ENCODE results near the gene S100A5.

S100A5 gene

DNA sequence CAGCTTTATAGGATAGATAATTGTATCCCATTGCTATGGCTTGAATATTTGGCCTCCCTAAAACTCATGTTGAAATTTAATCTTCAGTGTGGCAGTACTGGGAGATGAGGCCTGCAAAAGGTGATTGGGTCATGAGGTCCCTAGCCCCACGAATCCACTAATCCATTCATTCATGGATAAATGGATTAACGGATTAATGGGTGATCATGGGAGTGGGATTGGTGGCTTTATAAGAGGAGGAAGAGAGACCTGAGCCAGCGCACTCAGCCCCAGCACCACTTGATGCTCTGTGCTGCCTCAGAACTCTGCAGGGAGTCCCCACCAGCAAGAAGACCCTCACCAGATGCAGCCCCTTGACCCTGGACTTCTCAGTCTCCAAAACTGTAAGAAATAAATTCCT is 37.0 kb downstream of the S100A5 start:
- no peak for DNase-seq

DNA sequence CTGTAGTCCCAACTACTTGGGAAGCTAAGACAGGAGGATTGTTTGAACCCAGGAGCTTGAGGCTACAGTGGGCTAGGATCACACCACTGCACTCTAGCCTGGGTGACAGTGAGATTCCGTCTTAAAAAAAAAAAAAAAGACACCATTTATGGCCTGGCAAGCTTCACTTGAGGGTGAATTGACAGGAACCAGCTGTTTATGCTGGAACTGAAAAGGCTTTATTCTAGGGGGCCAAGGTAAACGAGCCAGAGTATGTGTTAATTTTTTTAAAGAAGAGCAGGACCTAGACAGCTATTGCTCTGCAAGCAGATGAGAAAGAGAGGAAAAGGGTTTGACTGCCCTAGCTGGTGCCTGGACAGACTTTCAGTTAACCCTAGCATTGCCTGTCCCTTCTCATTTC is 42.0 kb downstream of the S100A5 start:
- DNase-seq = no peak

DNA sequence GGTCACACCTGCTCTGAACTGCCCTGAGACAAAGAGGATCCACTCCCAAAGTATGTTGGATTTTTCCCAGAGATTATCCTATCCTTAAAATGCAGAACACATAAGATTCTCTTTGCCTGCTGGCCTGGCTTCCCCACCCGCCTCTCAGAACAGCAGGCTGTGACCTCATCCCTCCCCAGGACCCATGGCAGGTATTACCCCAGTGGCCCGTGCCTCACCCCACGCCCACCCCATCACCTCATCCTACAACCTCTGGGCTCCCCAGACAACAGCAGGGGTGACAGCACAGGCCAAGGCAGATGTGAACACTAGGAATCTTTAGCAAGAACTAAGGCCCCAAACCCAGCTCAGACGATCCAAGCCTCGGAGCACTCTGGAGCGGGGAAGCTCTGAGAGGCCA is 45.2 kb downstream of the S100A5 start:
- no peak for DNase-seq

DNA sequence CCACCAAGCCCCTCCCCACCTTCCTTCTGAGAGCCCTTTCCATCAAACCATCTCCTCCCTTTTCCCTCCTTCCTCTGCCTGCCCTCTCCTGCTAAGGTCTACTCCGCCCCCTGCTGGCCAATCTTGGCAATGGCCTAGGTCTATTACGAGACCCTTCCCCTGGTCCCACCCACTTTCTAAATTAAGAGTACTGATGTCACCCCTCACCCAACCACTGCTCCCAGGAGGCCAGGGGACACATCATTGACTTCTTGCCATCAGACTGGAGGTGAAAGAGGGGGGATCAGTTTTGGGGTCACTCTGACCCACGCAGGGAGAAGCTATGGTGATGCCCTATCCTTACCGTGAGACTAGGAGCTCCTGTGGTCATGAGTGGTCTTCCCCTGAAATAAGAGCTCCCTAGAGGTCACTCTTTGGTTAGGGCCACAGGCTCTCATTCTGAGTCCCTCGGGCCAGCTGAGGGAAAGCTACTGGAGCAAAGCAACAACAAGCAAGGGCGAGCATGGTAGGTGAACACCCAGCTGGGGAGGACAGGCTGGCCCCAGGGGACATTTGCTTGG is 45.7 kb downstream of the S100A5 start:
- peak; percentile 85 for DNase-seq

DNA sequence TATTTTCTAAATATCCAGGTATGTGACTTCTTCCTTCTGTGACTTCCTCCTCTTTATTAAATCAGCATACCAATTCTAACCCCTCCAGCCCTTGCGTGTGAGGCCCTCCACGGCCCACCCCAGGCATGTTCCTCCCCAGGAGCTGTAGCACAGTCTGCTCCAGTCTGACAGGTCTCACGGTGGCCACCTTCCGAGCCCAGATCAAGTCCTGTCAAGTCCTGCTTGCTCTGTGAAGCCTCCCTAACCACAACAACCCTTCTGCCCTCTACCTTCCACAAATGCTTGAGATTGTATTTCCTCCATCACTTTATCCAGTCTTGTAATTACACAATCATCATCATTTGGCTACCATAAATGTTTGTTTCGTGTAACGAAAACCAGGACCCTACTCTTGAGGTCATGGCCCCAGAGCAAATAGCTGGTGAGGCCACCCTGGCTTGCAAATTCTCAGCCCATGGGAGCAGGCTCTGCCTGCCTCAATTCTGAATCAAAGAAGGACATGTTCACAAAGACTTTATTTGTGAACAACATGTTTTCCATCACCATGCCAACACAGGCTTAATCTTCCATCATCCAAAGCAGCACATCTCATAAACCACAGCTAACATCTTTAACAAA is 47.3 kb downstream of the S100A5 start:
- no peak for DNase-seq

DNA sequence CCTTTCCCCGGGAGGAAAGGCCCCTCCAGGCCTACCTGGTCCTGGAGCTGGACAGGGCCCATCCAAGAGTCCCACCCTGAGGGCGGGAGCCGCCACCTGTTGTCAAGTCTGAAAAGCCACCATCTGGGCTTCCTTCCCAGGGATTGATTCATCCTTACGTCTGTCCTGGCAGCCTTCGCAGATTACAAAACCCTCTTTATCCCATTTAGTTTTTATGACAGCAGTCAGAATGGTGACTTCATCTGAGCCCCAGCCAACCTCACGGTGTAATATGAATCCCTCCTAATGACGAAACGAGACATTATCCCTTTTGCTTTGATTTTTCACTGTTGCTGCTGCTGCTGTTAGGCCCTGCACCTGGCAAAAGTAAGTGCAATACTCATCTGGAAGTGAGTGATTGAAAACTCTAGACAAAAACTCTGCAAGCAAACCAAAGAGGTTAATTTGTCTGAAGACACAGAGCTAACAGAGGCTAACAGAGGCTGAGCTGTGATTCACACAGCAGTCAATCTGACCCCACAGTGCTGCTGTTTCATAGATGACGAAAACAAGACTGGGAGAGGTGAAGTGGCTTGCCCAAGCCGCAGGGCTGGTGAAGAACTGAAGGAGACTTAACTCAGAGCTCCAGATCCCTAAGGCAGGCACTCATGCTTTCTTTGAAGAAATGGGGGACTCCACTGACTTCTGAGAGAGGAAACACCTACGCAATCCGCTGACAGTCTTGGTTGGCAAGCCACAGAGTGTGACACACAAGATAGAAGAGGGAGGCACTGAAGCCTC is 50.3 kb downstream of the S100A5 start:
- peak; percentile 88 for DNase-seq

DNA sequence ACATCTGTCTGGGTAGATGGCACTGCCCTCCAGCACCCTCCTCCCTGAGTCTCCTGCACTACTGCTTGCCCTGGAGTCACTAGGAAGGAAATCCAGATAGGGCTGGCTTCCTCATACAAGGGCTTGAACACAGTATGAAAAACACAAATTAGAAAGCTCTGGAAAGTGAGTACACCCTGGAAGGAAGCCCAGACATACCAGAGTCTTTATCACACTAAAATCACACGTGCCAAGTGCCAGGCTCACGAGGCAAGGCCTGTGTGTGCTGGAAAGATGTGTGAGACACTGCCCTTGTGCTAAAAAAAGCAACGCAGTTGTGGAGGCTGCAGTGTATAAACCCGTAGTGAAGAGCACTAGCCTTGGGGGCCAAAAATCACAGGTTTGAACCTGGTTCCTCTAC is 52.0 kb downstream of the S100A5 start:
- no peak for DNase-seq

DNA sequence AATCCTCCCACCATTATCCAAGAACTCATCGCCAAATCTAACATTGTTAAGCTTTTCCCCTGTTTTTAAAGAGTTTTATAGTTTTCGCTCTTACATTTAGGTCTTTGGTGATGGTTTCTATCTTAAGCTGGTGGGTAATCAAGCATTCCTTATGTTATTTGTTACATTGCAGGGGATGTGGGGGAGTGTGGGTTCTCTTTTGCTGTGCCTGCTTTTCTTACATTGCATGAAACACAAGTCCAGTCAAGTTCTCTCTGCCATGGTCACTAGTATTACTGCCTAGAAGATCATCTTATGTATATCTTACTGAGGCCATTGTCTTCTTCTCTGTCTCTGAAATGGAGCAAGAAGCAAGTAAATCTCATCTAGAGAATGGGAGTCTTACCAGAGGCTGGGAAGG is 53.0 kb downstream of the S100A5 start:
- DNase-seq = no peak
